ENCODE measurements around the gene EXOC6. TPM values are rescaled to one million over a fixed set of nuclear protein-coding genes. Genes with fewer than 3 reads are reported as not detected.

The EXOC6 gene
- total RNA-seq, 1 experiment from 2014 or later = 8.6 TPM

DNA sequence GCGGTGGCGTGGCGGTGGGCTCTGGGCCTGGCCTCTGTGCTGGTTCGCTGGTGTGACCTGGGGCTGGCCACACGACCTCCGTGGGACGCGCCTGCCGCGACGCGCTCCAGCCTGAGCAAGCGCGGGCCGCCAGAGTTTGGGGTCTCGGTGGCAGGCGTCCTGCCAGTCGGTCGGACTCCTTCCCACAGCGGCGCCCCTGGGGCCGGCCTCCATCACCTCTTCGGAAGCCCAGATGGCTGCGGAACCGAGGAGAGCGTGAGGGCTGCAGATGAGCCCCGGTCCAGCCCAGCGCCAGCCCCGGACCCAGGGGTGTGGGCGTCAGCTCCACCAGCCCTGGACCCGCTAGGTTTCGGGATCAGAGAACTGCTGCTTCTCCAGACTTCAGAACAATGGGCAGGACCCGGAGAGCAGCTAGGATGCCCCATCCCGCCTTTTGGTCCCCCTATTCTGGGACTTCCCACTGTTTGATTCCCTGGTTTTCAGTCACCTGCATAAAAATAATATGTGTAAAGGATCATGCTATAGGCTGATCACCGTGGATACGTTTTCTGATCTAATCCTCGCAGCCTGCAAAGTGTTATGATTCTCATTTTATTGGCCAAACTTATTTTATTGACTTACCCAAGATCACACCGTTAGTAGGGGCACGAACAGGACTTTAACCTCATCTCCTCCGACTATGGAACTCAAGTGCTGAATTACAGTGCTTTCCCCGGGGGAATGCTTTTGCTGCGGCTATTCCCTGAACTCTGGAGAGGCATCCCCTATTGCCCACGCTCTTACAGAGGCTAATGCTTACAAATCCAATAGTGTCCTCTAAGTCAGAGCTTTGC lies 215.0 kb downstream of the EXOC6 start:
- no peak for DNase-seq (ENCODE audit: low read depth)

DNA sequence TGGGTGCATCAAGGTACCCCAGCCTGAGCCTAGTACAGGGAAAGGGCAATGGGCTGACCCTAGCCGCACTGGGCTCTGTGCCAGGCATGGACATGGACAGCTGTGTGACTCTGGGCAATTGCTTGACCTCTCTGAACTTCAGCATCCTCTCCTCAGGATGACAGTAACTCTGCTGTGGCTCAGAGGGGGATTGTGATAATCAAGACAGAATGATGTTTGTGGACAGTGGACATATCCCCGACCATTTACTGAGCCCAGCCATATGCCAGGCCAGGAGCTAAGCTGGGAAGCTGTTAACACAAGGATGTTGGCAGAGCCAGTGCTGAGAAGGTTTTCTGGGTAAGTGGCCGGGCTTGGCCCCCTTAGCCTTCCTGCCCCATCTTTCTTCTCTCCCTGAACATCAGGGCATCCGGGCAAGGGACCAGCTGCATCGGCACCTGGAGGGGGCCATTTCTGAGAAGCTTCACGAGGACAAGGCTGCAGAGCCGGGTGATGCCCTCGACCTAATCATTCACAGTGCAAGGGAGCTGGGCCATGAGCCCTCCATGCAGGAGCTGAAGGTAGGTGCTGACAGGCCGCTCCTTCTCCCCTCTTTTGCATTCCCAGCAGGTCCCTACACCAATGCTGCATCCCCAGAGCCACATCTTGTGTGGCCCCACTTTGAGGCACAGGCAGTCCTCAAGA lies 215.8 kb downstream of the EXOC6 start:
- no peak for DNase-seq (ENCODE audit: low read depth)

DNA sequence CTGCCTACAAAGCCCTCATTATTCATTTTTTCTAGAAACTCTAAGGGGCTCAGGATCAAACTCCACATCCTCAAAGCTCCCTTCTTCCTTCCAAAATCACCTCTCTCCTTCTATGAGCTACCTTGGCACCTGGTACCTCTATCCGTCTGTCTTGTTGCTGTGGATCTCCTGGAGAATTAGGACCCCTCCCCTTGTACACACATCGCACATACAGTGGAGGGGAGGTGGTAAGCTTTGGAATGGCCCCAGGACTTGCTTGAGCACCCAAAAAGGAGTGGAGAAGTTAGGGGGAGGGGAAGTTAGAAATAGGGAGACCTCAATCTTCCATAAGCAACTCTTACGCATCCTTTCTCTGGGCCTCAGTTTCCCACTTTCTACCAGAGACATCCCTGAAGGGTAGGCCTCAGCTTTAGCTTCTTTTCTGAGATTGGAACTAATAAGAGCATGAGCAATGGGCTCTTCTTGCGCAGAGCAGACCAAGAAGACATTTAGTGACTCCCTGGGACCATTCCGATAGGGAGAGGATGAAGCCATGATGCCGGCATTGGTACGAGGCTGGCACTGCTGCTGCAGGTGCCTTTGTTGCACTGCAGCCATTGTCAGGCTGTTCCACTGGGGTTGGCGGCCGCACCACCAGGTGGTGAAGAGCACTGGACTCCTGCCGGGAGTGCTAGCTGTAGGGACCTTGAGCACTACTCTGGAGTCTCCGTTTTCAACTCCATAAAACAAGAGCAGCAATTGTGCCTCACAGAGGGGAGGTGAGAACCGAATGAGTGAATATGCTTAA lies 216.7 kb downstream of the EXOC6 start:
- DNase-seq (ENCODE audit: low read depth) = no peak

DNA sequence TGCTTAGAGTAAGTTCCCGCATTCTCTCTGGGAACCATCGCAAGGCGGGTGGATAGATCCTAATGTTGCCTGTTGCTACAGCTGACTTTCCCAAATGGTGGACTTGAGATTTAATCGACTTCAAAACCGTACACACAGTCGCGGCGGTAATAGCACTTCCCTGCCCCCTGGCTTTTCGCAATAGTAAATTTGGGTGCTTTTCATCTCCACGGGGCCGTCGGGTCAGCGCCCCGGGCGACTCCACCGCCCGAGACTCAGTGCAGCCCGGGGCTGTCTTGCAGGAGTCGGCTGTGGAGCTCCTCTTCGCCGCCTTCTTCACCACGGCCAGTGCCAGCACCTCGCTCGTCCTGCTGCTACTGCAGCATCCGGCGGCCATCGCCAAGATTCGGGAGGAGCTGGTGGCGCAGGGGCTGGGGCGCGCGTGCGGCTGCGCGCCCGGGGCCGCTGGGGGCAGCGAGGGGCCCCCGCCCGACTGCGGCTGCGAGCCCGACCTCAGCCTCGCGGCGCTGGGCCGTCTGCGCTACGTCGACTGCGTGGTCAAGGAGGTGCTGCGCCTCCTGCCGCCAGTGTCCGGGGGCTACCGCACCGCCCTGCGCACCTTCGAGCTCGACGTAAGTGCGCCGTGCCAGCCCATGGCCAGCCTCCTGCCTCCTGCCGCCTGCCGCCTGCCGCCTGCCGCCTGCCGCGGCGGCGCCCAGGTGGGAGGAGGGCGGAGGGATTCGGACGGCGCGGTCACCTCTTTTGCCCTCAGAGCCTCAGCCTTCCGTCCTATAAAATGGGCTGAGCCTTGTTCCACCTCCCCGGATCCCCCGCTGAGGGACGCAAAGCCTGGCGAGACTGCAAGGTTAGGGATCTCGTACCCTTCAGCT lies 217.6 kb downstream of the EXOC6 start:
- DNase-seq (ENCODE audit: low read depth) = no peak

DNA sequence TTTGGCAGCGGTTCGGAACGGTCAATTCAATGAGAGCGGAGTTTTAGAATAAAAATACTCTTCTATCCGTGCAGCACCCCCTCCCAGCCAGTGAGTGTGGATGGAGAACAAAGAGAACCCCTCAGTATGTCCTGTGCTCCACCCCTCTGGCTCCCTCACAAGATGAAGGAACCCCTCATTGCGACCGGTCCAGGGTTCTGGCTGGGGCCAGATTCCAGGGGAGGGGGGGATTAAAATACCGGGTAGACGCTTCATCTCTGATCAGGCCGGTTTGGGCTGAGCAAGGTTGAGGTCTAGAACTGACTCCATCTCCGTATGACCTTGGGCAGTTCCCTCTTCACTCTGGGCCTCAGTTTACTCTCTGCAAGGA lies 218.2 kb downstream of the EXOC6 start:
- no peak for DNase-seq (ENCODE audit: low read depth)

DNA sequence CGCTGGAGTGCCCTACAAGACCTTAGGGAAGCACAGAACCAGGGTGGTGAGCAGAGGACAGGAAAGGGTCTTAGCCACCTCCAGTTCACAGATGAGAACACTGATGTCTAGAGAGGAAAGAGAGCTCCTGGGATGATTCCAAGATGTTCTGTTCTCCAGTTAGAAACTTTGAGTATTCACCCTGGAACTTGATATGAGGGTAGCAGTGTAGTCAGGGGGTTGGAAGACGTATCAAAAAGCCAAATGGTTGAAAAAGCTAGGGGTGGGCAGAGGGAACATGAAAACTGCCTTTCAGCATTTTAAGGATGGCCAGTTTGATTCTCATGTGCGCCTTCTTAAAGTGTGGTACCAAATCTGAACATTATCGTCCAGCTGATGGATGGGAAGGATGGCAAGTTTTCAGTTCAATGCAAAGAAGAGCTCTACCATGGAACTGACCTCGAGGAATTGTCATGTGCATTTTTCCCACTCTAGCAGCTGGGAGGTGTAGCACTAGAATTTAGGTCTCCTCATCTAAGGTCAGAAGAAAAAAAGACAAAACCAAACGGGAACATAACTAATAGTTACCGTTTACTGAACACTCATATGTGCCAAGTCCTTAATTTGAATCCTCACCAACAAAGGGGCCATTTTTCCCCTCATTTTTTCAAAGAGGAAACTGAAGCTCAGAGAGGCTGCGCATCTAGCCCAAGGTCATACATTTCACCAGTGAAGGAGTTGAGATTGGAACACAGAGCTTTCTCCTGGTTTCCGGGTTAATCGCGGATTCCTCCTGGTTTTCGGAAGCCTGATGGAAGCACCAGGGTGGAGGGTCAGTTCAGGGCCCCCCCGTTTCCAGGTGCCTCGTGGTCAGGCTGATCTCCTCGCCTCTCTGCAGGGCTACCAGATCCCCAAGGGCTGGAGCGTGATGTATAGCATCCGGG lies 219.4 kb downstream of the EXOC6 start:
- no peak for DNase-seq (ENCODE audit: low read depth)

DNA sequence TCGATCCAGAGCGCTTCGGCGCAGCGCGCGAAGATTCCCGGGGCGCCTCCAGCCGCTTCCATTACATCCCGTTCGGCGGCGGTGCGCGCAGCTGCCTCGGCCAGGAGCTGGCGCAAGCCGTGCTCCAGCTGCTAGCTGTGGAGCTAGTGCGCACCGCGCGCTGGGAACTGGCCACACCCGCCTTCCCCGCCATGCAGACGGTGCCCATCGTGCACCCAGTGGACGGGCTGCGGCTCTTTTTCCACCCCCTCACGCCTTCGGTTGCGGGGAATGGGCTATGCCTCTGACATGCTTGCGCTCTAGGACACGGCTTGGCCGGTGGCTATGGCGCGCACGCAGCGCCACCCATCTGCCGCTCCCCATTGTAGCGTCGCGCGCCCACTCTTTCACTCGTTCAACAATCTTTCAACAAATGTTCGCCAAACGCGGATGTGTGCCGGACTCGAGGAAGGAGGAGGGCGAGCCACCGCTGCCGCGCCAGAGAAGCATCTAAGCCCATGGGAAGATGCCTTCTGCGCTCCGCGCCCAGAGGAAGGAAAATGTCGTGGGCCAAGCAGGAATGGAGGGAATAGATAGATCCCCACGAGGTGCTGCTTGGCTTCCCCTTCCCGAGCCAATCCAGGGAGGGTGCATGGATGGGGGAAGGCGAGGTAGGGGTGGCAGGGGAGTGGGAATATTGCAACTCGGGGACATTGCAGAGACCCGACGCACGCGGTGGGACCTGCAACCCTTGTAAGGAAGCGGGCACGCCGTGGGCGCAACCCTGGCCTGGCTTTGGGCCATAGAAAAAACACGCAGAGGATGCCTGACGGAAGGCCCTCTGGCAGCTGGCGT lies 220.3 kb downstream of the EXOC6 start:
- DNase-seq (ENCODE audit: low read depth) = no peak

DNA sequence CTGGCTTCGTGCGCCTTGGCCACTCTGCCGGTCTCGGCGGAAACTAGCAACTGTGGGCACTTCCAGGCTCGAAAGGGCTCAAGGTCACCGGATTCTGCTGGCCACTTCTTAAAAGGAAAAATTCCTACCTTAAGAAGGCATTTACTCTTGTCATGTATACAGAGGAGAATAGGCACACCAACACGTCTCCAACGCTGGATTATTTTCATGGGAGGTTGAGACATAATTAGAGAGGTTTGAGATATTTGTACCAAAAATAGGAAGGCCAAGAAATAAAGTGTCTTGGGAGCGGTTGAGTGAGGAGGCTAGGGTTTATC lies 220.9 kb downstream of the EXOC6 start:
- DNase-seq (ENCODE audit: low read depth) = no peak

DNA sequence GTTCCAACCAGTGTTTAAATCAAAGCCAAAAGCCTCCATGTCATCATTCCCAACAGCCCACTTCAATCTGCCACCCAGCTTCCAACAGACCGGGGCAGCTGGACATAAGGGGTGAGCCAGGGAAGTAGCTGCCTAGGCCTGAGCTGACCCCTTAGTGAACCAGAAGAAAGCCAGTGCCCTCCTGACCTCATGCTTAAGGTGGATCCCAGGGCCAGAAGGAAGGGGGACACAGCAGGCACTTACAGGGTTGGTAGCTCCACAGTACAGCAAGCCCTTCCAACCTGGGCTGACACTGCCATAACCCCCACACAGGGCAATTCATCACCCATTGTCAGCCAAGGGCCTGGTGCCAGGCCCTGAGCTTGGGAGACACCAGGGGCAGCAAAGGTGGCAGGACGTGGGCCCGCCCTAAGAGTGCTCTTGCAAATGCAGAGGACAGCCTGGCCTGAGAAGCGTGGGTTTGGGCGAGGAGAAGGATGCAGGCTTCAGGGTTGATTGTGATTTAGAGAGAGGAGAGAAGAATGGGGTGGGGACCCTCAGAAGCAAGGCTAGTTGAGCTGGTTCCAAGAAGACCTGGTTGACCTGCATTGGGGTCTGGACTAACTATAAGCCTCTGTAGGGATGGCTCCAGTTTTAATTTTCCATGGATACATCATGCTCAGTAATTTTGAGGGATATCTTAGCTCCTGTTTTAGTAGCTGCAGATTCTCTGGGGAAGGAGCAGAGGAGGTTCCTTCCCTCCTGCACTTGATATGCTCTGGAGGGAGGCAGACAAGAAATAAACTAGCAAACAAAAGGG lies 222.3 kb downstream of the EXOC6 start:
- no peak for DNase-seq (ENCODE audit: low read depth)

DNA sequence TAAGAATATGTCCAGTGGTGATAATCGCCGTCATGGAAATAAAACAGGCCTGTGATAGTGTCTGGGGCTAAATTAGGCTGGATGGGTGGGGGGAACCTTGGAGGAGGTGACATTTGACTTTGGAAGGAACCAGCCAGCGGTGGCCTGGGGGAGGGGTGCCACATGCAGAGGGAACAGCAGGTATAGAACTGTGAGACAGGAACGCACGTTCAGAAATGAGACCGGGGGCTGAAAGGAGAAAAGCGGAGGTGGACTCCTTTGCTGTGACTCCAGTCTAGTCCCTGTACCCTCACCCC lies 222.8 kb downstream of the EXOC6 start:
- no peak for DNase-seq (ENCODE audit: low read depth)

DNA sequence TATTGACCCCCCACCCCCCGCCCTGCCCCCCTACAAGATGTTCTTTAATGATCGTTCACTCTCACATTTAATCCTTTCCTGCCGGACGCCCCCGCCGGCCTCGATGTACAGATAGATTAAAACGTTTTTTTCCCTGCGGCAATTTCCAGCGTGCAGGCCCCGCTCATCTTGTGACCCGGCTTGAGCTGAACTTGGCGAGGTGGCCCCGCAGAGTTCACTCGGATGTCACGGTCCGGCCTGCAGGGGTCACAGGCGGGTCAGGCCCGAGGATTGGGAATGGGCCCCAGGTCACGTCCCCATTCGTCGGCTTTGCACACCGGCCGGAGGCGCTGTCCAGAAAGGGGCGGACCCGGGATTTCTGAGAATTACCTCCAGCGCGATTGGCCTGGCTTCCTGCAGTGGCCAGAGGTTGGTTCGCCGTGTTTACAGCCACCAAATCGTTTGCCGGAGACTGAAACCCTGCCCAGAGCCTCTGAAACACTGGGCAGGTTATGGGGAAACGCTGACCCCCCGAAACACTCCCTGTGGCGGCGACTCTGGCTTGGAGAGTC lies 223.4 kb downstream of the EXOC6 start:
- no peak for DNase-seq (ENCODE audit: low read depth)

DNA sequence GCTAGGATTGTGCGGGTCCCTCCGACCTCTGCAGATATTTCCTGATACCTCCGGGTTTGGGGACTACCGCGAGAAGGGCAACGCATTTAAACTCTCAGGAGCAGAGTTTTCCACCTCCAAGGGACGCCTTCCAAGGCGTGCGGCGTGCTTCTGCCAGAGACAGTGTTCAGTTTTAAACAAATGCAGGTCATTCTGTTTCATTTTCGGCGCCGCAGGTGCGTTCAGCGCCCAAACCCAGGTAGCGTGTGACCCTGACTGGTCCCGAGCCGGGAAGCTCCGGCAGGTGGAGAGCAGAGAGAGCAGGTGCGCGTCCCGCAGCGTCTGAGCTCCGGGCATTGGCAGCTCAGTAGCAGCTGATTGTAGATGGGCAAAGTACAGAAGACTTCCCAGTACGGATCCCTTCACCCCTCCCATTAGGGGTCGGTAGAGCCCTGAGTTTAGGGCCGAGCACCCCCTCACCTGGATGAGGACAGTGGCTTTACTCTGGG lies 223.9 kb downstream of the EXOC6 start:
- DNase-seq (ENCODE audit: low read depth) = no peak

DNA sequence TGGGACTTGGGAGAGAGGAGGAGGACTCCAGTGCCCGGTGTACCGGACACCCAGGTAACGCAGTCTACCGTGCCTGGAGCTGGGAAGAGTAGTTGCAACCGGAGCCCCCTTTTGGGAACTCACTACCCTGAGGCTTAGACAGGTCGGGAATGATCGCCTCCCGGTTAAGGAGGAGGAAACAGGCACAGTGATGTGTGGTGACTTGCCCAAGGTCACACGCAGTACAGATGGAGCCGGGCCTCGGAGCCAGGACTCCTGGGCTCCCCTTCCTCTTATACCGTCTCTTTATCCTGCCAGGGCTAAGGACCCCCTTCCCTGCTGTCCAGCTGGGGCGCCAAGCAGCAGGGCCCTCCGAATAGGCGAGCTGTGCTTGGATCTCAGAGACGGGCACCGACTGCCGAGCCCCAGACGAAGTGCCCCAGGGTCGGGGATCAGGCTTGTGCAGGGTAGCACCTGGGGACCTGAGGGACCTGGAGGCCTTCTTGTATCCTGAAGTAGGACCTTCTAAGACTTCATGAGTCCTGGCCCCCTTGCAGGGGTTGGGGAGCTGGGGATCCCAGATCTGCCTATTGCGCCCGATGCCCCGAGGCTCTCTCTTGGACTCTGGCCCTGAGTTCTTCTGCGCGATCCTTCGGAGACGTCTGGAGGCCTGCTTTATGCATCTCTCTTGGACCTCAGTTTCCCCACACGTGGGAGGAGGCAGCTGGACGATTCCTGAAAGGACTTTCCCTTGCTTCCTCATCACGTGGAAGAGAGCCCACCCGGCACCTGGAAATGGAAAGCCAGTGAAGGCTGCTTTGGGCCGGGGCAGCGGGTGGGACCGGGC lies 224.6 kb downstream of the EXOC6 start:
- DNase-seq (ENCODE audit: low read depth) = no peak

DNA sequence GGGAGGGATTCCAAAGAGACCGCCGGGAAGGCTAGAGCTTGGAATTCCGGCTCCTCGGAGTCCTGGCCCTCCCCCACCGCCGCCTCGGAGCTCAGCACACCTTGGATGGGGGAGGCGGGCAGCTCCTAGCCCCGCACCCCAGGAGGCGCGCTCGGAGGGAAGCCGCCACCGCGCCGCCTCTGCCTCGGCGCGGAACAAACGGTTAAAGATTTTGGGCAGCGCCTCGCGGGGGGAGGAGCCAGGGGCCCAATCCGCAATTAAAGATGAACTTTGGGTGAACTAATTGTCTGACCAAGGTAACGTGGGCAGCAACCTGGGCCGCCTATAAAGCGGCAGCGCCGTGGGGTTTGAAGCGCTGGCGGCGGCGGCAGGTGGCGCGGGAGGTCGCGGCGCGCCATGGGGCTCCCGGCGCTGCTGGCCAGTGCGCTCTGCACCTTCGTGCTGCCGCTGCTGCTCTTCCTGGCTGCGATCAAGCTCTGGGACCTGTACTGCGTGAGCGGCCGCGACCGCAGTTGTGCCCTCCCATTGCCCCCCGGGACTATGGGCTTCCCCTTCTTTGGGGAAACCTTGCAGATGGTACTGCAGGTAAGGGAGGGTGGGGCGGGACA lies 225.3 kb downstream of the EXOC6 start, which contains the start of gene CYP26A1:
Gene CYP26A1, plus strand, starts transcription at position 355 of the 608 bp plus-strand sequence. Its CDS starts 42 bp downstream, at position 397.
- DNase-seq (ENCODE audit: low read depth) = no peak

DNA sequence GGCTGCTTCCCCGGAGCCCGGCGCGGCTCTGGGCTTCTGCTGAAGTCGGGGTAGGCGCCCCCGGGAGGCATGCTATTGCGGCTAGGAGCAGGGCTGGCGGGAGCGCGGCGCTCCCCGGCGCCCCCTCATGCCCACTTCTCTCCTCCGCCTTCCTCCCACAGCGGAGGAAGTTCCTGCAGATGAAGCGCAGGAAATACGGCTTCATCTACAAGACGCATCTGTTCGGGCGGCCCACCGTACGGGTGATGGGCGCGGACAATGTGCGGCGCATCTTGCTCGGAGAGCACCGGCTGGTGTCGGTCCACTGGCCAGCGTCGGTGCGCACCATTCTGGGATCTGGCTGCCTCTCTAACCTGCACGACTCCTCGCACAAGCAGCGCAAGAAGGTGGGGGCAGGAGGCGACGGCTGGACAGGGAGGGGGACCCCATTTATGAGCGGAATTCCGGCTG lies 225.9 kb downstream of the EXOC6 start:
- DNase-seq (ENCODE audit: low read depth) = no peak

DNA sequence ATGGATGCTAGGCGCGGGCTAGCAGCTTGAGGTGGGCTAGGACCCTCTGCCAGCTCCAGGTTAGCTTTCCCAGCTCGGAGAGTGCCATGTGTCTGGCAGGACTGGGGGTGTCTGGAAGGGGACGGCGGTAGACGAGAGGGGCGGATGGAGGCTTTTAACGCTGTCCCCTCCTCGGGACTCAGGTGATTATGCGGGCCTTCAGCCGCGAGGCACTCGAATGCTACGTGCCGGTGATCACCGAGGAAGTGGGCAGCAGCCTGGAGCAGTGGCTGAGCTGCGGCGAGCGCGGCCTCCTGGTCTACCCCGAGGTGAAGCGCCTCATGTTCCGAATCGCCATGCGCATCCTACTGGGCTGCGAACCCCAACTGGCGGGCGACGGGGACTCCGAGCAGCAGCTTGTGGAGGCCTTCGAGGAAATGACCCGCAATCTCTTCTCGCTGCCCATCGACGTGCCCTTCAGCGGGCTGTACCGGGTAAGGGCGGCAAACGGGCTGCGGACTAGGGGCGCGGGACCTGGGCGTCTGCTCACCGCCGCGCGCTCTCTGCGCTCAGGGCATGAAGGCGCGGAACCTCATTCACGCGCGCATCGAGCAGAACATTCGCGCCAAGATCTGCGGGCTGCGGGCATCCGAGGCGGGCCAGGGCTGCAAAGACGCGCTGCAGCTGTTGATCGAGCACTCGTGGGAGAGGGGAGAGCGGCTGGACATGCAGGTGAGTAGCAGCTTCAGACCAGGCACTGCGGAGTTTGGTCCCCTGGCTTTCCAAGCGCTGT lies 226.5 kb downstream of the EXOC6 start:
- DNase-seq (ENCODE audit: low read depth) = no peak
